ENCODE data around the gene VAMP5. TPM values are rescaled to one million over a fixed set of nuclear protein-coding genes. Genes with fewer than 3 reads are reported as not detected.
"Not testable (repeated sequence)": the region's sequence is repeated elsewhere in the genome, so short reads cannot be mapped to it uniquely, and the experiment has no call there.

The VAMP5 gene
- total RNA-seq, 1 experiment from 2014 or later: 6.3 TPM

DNA sequence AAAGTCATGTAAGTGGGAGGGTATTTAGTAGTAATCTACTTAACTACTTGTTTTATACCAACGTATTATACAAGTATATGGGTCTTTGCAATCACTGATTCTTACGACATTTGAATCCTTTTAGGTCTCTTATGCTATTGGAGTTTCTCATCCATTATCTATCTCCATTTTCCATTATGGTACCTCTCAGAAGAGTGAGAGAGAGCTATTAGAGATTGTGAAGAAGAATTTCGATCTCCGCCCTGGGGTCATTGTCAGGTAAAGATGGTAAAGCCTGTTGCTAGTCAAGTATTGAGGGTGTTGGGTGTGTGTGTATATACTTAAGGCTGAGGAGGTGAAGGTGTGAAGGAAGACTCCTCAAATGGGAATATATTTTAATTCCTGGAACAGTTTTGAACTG is 41.5 kb upstream of the VAMP5 start:
- no peaks in the 10 kb centered on the region for H3K27me3 Mint-ChIP-seq (ENCODE audit: low read depth)
- peak overlapping the region; percentile 97 for H3K4me3 Mint-ChIP-seq
- peaks cover 44% of the 10 kb centered on the region for H3K4me1 Mint-ChIP-seq
- DNase-seq (ENCODE audit: low spot score) (no peak), ATAC-seq (no peak)
- TF ChIP-seq, protein P1, sequence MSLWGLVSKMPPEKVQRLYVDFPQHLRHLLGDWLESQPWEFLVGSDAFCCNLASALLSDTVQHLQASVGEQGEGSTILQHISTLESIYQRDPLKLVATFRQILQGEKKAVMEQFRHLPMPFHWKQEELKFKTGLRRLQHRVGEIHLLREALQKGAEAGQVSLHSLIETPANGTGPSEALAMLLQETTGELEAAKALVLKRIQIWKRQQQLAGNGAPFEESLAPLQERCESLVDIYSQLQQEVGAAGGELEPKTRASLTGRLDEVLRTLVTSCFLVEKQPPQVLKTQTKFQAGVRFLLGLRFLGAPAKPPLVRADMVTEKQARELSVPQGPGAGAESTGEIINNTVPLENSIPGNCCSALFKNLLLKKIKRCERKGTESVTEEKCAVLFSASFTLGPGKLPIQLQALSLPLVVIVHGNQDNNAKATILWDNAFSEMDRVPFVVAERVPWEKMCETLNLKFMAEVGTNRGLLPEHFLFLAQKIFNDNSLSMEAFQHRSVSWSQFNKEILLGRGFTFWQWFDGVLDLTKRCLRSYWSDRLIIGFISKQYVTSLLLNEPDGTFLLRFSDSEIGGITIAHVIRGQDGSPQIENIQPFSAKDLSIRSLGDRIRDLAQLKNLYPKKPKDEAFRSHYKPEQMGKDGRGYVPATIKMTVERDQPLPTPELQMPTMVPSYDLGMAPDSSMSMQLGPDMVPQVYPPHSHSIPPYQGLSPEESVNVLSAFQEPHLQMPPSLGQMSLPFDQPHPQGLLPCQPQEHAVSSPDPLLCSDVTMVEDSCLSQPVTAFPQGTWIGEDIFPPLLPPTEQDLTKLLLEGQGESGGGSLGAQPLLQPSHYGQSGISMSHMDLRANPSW (CRISPR knock-in tag; conservative IDR thresholded peaks at IDR 0.05; ENCODE audit: low read depth): no peak
- TF ChIP-seq, protein P2, sequence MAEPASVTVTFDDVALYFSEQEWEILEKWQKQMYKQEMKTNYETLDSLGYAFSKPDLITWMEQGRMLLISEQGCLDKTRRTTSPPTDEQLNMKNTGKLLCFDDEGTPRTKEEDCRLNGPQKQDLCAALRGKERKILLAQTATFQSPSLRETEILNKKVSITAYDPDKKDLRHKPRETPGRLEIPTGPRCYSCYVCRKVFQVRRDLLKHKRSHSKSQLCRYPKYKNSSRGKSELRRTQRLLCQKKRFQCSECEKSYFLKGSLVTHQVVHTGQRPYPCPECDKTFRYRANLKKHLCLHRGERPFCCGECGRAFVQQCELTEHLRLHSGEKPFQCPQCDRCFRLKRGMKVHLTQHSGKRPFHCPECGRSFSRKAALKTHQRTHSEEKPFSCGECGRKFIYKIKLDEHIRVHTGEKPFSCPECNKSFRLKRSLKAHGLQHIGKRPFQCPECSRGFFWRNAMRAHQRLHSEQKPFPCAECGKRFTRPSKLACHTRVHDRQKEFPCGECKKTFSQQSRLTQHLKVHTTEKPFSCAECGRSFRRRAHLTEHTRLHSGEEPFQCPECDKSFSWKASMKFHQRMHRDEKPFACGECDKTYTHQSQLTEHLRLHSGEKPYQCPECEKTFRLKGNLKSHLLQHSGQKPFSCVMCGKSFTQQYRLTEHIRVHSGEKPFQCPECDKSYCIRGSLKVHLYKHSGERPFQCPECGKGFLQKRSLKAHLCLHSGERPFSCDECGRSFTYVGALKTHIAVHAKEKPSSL (CRISPR knock-in tag; conservative IDR thresholded peaks at IDR 0.05): no peak
- TF ChIP-seq ZNF396 (CRISPR knock-in tag; IDR thresholded peaks at IDR 0.05; ENCODE audit: borderline replicate concordance) (no peak), NFE2L1 (CRISPR knock-in tag; IDR thresholded peaks at IDR 0.05) (no peak), ZBTB21 (CRISPR knock-in tag; IDR thresholded peaks at IDR 0.05; ENCODE audit: borderline replicate concordance) (no peak)
- H3K9me3 Mint-ChIP-seq: no peaks in the 10 kb centered on the region
- H3K36me3 Mint-ChIP-seq: peaks cover 65% of the 10 kb centered on the region
- POLR2A ChIA-PET: interaction anchor here (0.6 kb wide), 1 partner anchor 108 kb away, joined by 4 read pairs; no protein-coding TSS in a partner anchor
- CTCF ChIA-PET: no interaction called here
- H3K27ac Mint-ChIP-seq: peak overlapping the region; percentile 89

DNA sequence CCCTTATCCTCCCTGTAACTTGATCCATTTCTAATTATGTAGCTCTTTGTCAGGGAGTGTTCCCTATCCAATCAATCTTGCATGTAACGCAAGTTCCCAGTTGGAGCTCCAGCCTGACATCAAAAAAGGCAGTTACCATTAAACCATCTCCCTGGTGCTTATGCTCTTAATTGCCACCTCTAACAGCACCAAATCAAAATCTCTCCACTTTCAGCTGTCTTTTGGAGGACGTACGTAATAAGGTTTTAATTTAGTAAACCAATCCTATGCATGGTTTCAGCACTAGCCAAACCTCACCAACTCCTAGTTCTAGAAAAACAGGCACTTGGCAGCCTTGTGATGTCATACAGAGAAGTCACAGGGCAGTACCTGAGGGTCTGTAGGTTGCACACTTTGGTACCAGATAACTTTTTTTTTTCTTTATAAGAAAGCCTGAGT is 40.0 kb upstream of the VAMP5 start:
- peaks cover 44% of the 10 kb centered on the region for H3K4me1 Mint-ChIP-seq
- DNase-seq (ENCODE audit: low spot score); H3K9me3 Mint-ChIP-seq; CTCF ChIA-PET; H3K4me3 Mint-ChIP-seq; H3K27me3 Mint-ChIP-seq (ENCODE audit: low read depth); ATAC-seq: not testable (repeated sequence)
- H3K36me3 Mint-ChIP-seq: peaks cover 63% of the 10 kb centered on the region
- peak overlapping the region; percentile 91 for H3K27ac Mint-ChIP-seq
- POLR2A ChIA-PET: interaction anchor here (0.6 to 1.4 kb wide), 2 partner anchors 113 to 174 kb away, joined by 4 to 6 read pairs; no protein-coding TSS in a partner anchor

DNA sequence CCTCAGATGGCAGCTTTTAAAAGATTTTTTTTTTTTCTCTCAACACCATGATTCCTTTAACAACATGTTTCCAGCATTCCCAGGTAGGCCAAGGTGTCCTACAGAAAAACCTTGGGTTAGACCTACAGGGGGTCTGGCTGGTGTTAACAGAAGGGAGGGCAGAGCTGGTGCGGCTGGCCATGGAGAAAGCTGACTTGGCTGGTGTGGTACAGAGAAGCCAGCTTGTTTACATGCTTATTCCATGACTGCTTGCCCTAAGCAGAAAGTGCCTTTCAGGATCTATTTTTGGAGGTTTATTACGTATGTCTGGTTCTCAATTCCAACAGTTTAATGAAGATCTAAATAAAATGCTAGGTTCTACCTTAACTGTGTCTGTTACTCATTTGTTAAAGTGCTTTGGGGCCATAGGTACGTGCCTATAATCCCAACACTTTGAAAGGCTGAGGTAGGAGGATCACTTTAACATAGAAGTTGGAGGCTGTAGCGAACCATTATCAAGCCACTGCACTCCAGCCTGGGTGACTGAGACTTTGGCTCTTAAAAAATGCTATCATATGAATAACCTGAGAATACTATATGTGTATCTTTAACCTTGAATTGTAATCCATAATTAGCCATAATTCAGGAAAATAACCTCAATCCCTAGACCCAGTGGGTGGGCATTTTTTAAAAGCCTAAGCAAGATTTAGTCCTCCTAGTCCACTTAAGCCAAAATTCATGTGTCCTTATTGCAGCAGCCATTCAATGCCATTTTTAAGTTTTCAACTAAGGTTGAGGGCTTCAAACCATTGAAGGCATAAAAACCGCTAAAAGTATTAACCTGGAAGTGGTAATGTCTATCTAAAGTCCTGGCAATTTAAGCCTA is 39.1 kb upstream of the VAMP5 start:
- Mint-ChIP-seq H3K27ac (peak overlapping the region; percentile 84), H3K36me3 (peaks cover 63% of the 10 kb centered on the region), H3K4me1 (peaks cover 48% of the 10 kb centered on the region)
- CTCF ChIA-PET: interaction anchor here (1.1 to 3.8 kb wide), 9 partner anchors 16 to 154 kb away, joined by 3 to 24 read pairs (median 4); partner anchors contain the start of genes GGCX and SH2D6
- not testable (repeated sequence) for H3K27me3 Mint-ChIP-seq (ENCODE audit: low read depth); H3K9me3 Mint-ChIP-seq; H3K4me3 Mint-ChIP-seq; DNase-seq (ENCODE audit: low spot score); ATAC-seq
- TF ChIP-seq NFATC4 (CRISPR knock-in tag; IDR thresholded peaks at IDR 0.05): peak; percentile 41; the same call in 1 of the 2 replicates
- TF ChIP-seq, protein P3, sequence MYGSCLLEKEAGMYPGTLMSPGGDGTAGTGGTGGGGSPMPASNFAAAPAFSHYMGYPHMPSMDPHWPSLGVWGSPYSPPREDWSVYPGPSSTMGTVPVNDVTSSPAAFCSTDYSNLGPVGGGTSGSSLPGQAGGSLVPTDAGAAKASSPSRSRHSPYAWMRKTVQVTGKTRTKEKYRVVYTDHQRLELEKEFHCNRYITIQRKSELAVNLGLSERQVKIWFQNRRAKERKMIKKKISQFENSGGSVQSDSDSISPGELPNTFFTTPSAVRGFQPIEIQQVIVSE (CRISPR knock-in tag; IDR thresholded peaks at IDR 0.05; ENCODE audit: borderline replicate concordance): peak; percentile 63; the same call in 1 of the 2 replicates
- TF ChIP-seq PRRX2 (CRISPR knock-in tag; IDR thresholded peaks at IDR 0.05): 0 out of 2 replicates have a peak, but pooled peaks have one; percentile 1
- TF ChIP-seq, protein P4, sequence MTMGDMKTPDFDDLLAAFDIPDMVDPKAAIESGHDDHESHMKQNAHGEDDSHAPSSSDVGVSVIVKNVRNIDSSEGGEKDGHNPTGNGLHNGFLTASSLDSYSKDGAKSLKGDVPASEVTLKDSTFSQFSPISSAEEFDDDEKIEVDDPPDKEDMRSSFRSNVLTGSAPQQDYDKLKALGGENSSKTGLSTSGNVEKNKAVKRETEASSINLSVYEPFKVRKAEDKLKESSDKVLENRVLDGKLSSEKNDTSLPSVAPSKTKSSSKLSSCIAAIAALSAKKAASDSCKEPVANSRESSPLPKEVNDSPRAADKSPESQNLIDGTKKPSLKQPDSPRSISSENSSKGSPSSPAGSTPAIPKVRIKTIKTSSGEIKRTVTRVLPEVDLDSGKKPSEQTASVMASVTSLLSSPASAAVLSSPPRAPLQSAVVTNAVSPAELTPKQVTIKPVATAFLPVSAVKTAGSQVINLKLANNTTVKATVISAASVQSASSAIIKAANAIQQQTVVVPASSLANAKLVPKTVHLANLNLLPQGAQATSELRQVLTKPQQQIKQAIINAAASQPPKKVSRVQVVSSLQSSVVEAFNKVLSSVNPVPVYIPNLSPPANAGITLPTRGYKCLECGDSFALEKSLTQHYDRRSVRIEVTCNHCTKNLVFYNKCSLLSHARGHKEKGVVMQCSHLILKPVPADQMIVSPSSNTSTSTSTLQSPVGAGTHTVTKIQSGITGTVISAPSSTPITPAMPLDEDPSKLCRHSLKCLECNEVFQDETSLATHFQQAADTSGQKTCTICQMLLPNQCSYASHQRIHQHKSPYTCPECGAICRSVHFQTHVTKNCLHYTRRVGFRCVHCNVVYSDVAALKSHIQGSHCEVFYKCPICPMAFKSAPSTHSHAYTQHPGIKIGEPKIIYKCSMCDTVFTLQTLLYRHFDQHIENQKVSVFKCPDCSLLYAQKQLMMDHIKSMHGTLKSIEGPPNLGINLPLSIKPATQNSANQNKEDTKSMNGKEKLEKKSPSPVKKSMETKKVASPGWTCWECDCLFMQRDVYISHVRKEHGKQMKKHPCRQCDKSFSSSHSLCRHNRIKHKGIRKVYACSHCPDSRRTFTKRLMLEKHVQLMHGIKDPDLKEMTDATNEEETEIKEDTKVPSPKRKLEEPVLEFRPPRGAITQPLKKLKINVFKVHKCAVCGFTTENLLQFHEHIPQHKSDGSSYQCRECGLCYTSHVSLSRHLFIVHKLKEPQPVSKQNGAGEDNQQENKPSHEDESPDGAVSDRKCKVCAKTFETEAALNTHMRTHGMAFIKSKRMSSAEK (CRISPR knock-in tag; IDR thresholded peaks at IDR 0.05; ENCODE audit: borderline replicate concordance): 0 out of 2 replicates have a peak, but pooled peaks have one; percentile 10
- TF ChIP-seq ZNF416 (CRISPR knock-in tag; IDR thresholded peaks at IDR 0.05): peak; percentile 71; the same call in 1 of the 2 replicates
- TF ChIP-seq ZNF671 (CRISPR knock-in tag; IDR thresholded peaks at IDR 0.05): peak; percentile 40
- POLR2A ChIA-PET: interaction anchor here (0.8 to 2.7 kb wide), 10 partner anchors 10 to 191 kb away, joined by 3 to 15 read pairs (median 5); partner anchors contain the start of genes ELMOD3, GGCX, RETSAT and SH2D6
